ENCODE results near the gene OR4F17.
"Not testable (repeated sequence)": the region's sequence is repeated elsewhere in the genome, so short reads cannot be mapped to it uniquely, and the experiment has no call there.

DNA sequence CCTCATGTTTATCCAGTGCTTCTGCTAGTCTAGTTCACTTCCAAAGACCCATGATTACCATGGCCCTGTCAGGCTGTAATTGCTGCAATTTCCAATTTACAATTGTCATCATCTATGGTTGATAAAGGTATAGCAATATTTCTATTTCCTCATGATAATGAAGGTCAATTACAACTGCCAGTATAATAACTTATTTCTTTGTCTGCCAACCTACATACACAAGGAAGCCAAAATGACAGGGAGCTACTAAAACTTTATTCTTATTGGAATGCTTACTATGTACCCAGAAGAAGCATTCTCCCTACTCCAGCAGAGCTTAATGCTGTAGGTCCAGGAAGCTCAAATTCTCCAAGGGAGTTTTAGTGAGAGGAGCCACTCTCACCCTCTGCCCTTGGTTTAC lies 24.0 kb upstream of the OR4F17 start:
- TF ChIP-seq, protein P1, sequence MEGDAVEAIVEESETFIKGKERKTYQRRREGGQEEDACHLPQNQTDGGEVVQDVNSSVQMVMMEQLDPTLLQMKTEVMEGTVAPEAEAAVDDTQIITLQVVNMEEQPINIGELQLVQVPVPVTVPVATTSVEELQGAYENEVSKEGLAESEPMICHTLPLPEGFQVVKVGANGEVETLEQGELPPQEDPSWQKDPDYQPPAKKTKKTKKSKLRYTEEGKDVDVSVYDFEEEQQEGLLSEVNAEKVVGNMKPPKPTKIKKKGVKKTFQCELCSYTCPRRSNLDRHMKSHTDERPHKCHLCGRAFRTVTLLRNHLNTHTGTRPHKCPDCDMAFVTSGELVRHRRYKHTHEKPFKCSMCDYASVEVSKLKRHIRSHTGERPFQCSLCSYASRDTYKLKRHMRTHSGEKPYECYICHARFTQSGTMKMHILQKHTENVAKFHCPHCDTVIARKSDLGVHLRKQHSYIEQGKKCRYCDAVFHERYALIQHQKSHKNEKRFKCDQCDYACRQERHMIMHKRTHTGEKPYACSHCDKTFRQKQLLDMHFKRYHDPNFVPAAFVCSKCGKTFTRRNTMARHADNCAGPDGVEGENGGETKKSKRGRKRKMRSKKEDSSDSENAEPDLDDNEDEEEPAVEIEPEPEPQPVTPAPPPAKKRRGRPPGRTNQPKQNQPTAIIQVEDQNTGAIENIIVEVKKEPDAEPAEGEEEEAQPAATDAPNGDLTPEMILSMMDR (IDR thresholded peaks at IDR 0.05; ENCODE audit: low read depth, low read length): not testable (repeated sequence)
- TF ChIP-seq EZH2phosphoT487 (IDR thresholded peaks at IDR 0.05; ENCODE audit: low read depth): not testable (repeated sequence)
